ENCODE measurements around the gene FMO5.

- TF ChIP-seq CTCF (IDR thresholded peaks at IDR 0.05) (no peak), EZH2 (IDR thresholded peaks at IDR 0.05; ENCODE audit: borderline replicate concordance, insufficient read depth, low read depth, low read length, poor library complexity, severe bottlenecking) (no peak)
Observed at GRCh38 chr1:147142886-147143285, 82.3 kb downstream of the FMO5 start.

Measured in B cell (primary cell).